H1 (cell line): ENCODE data around the gene ARHGEF25. TPM values are rescaled to one million over a fixed set of nuclear protein-coding genes. Genes with fewer than 3 reads are reported as not detected.
A peak's percentile ranks its signal among the peaks of the same experiment; 100 is the strongest.

ENCODE experiments used
- ASH2L ChIP-seq: fragments of 200-600, 300-600 bp; sonication (generic); IDR thresholded peaks from one replicate; pipeline ENCODE4 v1.7.1; 2017; ENCODE audit warnings: low read length
- BACH1 ChIP-seq: IDR thresholded peaks from 2 replicates; pipeline ENCODE4 v1.6.1; 2012; ENCODE audit warnings: low read length, improper control_type of control experiment
- CBX5 ChIP-seq: fragments of 300-800, 300-1000 bp; sonication (generic); IDR thresholded peaks from 2 replicates; pipeline ENCODE4 v1.7.1; 2016; ENCODE audit warnings: antibody characterized with exemption, low read length, low read depth
- CHD1 ChIP-seq: IDR thresholded peaks from 2 replicates; pipeline ENCODE4 v1.6.1; 2012; ENCODE audit warnings: low read depth, low read length, improper control_type of control experiment
- CHD2 ChIP-seq: IDR thresholded peaks from 2 replicates; pipeline ENCODE4 v1.6.1; 2012; ENCODE audit warnings: low read length, improper control_type of control experiment
- HDAC2 ChIP-seq, 2 experiments: fragments of 300-600 bp in 1 of 2; sonication (generic) in 1 of 2; IDR thresholded peaks; 2 replicates each; pipeline ENCODE4 v1.6.1; 2011 to 2012; ENCODE audit warnings: low read depth in 2 of 2, low read length in 2 of 2, mild to moderate bottlenecking in 2 of 2, moderate library complexity in 2 of 2, borderline replicate concordance in 1 of 2, inconsistent platforms in 1 of 2
- HDAC6 ChIP-seq: IDR thresholded peaks from one replicate; pipeline ENCODE4 v1.7.1; 2012; ENCODE audit warnings: low read depth, mild to moderate bottlenecking, inconsistent platforms, low read length, moderate library complexity
- KDM1A ChIP-seq: fragments of 200-600, 300-600 bp; sonication (generic); IDR thresholded peaks from 2 replicates; pipeline ENCODE4 v1.7.1; 2016; ENCODE audit warnings: mild to moderate bottlenecking, low read length, borderline replicate concordance
- KDM4A ChIP-seq: IDR thresholded peaks from one replicate; pipeline ENCODE4 v1.7.1; 2012; ENCODE audit warnings: low read depth, mild to moderate bottlenecking, moderate library complexity, low read length, inconsistent platforms; ENCODE audit not compliant: severe bottlenecking
- KDM5A ChIP-seq: fragments of 200-600 bp; IDR thresholded peaks from 2 replicates; pipeline ENCODE4 v1.7.1; 2012; ENCODE audit warnings: mild to moderate bottlenecking, low read length, inconsistent platforms, mixed read lengths
- PHF8 ChIP-seq: fragments of 200-600 bp; sonication (generic); conservative IDR thresholded peaks from 2 replicates; pipeline ENCODE4 v1.7.1; 2012; ENCODE audit warnings: low read depth, mild to moderate bottlenecking, inconsistent platforms, low read length, moderate library complexity
- POLR2AphosphoS5 ChIP-seq: IDR thresholded peaks from 2 replicates; pipeline ENCODE4 v1.6.1; 2011; ENCODE audit warnings: low read depth, low read length
- RAD21 ChIP-seq, 2 experiments: IDR thresholded peaks in 1 of 2; conservative IDR thresholded peaks in 1 of 2; 2 replicates each; pipeline ENCODE4 v1.6.1; 2011; ENCODE audit warnings: low read depth in 2 of 2, low read length in 2 of 2, improper control_type of control experiment in 1 of 2, inconsistent platforms in 1 of 2, mild to moderate bottlenecking in 1 of 2, moderate library complexity in 1 of 2
- SP1 ChIP-seq: IDR thresholded peaks from 2 replicates; pipeline ENCODE4 v1.6.1; 2011; ENCODE audit warnings: low read depth, low read length
- SRF ChIP-seq: IDR thresholded peaks from 2 replicates; pipeline ENCODE4 v1.6.1; 2011; ENCODE audit warnings: mild to moderate bottlenecking, low read depth, low read length, moderate library complexity
- polyA plus RNA-seq, 7 experiments: library from polyadenylated mRNA; depleted of rRNA in 3 of 7; stranded (reverse) in 5 of 7; unstranded in 2 of 7; fragments of >200 nt in 5 of 7; fragments of 200-250 nt in 2 of 7; gene quantifications; 1 replicate in 5 of 7; 2 replicates in 1 of 7; 4 replicates in 1 of 7; pipeline versions ENCODE4 v1.2.1 to v1.2.3, GENCODE V29; 2011 to 2013; ENCODE audit warnings: missing spikeins in 2 of 7, mixed read lengths in 2 of 7
- total RNA-seq: library from RNA; stranded (reverse); fragmentation: NEBNext Ultra II Directional; extraction: Animal tissue kit (Norgen Biotek cat#: 25700); gene quantifications from 2 replicates; pipeline ENCODE4 v1.2.1, GENCODE V29; 2021
- TF ChIP-seq, protein P1 (sequence below), 3 experiments: IDR thresholded peaks; 1 replicate in 2 of 3; 2 replicates in 1 of 3; pipeline versions ENCODE4 v1.5.1 to v1.6.1; 2011; ENCODE audit warnings: low read length in 3 of 3, mild to moderate bottlenecking in 3 of 3, inconsistent platforms in 2 of 3, low read depth in 1 of 3, moderate library complexity in 1 of 3; ENCODE audit not compliant: insufficient read depth in 1 of 3; ENCODE audit errors: control extremely low read depth in 1 of 3
- TF ChIP-seq, protein P2 (sequence below): IDR thresholded peaks from 2 replicates; pipeline ENCODE4 v1.6.1; 2012; ENCODE audit warnings: low read length, inconsistent platforms

Gene ARHGEF25
- total and polyA plus RNA-seq, 2 of the 8 experiments (the other 6 are each of a cell fraction or from before 2014, with no cell fraction given), result 5.9 to 8.8 TPM

DNA sequence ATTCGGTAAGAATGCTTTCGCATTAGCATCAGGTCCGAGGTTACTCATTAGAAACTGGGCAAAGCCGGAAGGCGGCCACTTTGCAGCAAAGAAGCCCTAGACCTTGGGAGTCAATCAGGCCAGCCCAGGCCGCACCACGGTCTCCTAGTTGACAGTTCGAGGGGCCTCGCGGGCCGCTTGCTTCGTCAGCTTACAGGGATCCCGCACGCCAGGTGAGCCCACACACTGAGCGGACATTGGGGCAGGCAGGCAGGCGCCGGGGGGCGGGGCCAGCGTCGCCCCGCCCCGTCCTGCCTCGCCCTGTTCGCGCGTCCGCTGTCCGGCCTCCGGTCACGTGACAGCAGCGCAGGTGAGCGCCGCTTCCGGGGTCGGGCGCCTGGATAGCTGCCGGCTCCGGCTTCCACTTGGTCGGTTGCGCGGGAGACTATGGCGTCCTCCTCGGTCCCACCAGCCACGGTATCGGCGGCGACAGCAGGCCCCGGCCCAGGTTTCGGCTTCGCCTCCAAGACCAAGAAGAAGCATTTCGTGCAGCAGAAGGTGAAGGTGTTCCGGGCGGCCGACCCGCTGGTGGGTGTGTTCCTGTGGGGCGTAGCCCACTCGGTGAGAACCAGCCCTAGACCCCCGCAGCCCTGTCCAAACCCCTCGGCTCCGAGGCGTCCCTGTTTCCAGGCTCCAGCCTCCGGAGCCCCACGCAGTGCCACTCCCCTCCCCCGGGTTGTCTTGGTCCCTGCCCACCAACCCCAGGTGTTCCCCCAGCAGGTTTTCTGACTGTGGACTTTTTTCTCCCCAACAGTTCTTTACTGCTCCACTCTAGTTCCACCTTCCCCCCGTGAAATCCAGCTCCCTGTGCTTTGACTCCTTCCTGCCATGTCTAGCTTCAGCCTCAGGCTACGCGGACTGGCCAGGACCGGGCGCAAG lies 20.1 kb upstream of the ARHGEF25 start, which contains the start of gene PIP4K2C (continued):
- TF ChIP-seq, protein P1, sequence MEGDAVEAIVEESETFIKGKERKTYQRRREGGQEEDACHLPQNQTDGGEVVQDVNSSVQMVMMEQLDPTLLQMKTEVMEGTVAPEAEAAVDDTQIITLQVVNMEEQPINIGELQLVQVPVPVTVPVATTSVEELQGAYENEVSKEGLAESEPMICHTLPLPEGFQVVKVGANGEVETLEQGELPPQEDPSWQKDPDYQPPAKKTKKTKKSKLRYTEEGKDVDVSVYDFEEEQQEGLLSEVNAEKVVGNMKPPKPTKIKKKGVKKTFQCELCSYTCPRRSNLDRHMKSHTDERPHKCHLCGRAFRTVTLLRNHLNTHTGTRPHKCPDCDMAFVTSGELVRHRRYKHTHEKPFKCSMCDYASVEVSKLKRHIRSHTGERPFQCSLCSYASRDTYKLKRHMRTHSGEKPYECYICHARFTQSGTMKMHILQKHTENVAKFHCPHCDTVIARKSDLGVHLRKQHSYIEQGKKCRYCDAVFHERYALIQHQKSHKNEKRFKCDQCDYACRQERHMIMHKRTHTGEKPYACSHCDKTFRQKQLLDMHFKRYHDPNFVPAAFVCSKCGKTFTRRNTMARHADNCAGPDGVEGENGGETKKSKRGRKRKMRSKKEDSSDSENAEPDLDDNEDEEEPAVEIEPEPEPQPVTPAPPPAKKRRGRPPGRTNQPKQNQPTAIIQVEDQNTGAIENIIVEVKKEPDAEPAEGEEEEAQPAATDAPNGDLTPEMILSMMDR (IDR thresholded peaks at IDR 0.05; ENCODE audit: control extremely low read depth in 1 of 3, insufficient read depth in 1 of 3, low read depth in 1 of 3, low read length in 3 of 3), result no peak; a peak in 1 of 4 replicates
- TF ChIP-seq HDAC2 (IDR thresholded peaks at IDR 0.05; ENCODE audit: borderline replicate concordance in 1 of 2, low read depth in 2 of 2, low read length in 2 of 2), result 0 out of 4 replicates have a peak, but pooled peaks of 1 of the 2 experiments have one; percentile 83
- peak; percentile 21; the same call in 1 of the 2 replicates for TF ChIP-seq SP1
- TF ChIP-seq PHF8, result peak; percentile 65
- no peak for TF ChIP-seq CBX5
- peak; percentile 58 for TF ChIP-seq POLR2AphosphoS5
- TF ChIP-seq RAD21 (IDR thresholded peaks at IDR 0.05 in 1 of 2, conservative IDR thresholded peaks at IDR 0.05 in 1 of 2; ENCODE audit: low read depth in 2 of 2, low read length in 2 of 2), result no peak; a peak in 1 of 4 replicates
- no peak for TF ChIP-seq SRF
- TF ChIP-seq KDM1A, result no peak
- 0 out of 2 replicates have a peak, but pooled peaks have one; percentile 19 for TF ChIP-seq KDM5A
- no peak for TF ChIP-seq ASH2L
- no peak for TF ChIP-seq CHD1
- TF ChIP-seq BACH1, result 0 out of 2 replicates have a peak, but pooled peaks have one; percentile 4
- TF ChIP-seq, protein P2, sequence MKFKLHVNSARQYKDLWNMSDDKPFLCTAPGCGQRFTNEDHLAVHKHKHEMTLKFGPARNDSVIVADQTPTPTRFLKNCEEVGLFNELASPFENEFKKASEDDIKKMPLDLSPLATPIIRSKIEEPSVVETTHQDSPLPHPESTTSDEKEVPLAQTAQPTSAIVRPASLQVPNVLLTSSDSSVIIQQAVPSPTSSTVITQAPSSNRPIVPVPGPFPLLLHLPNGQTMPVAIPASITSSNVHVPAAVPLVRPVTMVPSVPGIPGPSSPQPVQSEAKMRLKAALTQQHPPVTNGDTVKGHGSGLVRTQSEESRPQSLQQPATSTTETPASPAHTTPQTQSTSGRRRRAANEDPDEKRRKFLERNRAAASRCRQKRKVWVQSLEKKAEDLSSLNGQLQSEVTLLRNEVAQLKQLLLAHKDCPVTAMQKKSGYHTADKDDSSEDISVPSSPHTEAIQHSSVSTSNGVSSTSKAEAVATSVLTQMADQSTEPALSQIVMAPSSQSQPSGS, result no peak
- TF ChIP-seq CHD2, result no peak
- no peak for TF ChIP-seq HDAC6
- TF ChIP-seq KDM4A, result peak; percentile 76
